ENCODE results near the gene PTMA.

The PTMA gene

GRCh38 chr2:231667496-231667895 lies 40.8 kb upstream of the PTMA start:
- peak overlapping the region; percentile 53; the same call in 1 of the 2 replicates for H3K4me3 ChIP-seq (ENCODE audit: low read length)

GRCh38 chr2:231668981-231669380 lies 39.3 kb upstream of the PTMA start:
- no peak overlapping the region for H3K4me3 ChIP-seq (ENCODE audit: low read length)
- no peak for TF ChIP-seq ZNF274 (IDR thresholded peaks at IDR 0.05; ENCODE audit: low read depth, low read length)

More at GRCh38 chr2:231667496-231667895, 40.8 kb upstream of the PTMA start:
- no peak for TF ChIP-seq ZNF274 (IDR thresholded peaks at IDR 0.05; ENCODE audit: low read depth, low read length)

GRCh38 chr2:231671270-231672050 lies 36.9 kb upstream of the PTMA start:
- peak overlapping the region; percentile 51; the same call in 1 of the 2 replicates for H3K4me3 ChIP-seq (ENCODE audit: low read length)

GRCh38 chr2:231672617-231673347 lies 35.5 kb upstream of the PTMA start:
- TF ChIP-seq ZNF274 (IDR thresholded peaks at IDR 0.05; ENCODE audit: low read depth, low read length) = no peak
- peak overlapping the region; percentile 9; the same call in 1 of the 2 replicates for H3K4me3 ChIP-seq (ENCODE audit: low read length)

More at GRCh38 chr2:231671270-231672050, 36.9 kb upstream of the PTMA start:
- no peak for TF ChIP-seq ZNF274 (IDR thresholded peaks at IDR 0.05; ENCODE audit: low read depth, low read length)

- H3K4me3 ChIP-seq (ENCODE audit: low read length) = peak overlapping the region; percentile 9; the same call in 1 of the 2 replicates
- TF ChIP-seq ZNF274 (IDR thresholded peaks at IDR 0.05; ENCODE audit: low read depth, low read length) = no peak
Measured at GRCh38 chr2:231673348-231673770, 35.0 kb upstream of the PTMA start.

- H3K4me3 ChIP-seq (ENCODE audit: low read length) = no peak overlapping the region; the same call in 1 of the 2 replicates
- TF ChIP-seq ZNF274 (IDR thresholded peaks at IDR 0.05; ENCODE audit: low read depth, low read length) = no peak
Measured at GRCh38 chr2:231674587-231675338, 33.6 kb upstream of the PTMA start.

- H3K4me3 ChIP-seq (ENCODE audit: low read length) = no peak overlapping the region
- no peak for TF ChIP-seq ZNF274 (IDR thresholded peaks at IDR 0.05; ENCODE audit: low read depth, low read length)
Measured at GRCh38 chr2:231676243-231676642, 32.1 kb upstream of the PTMA start.

GRCh38 chr2:231677632-231678104 lies 30.7 kb upstream of the PTMA start:
- no peak for TF ChIP-seq ZNF274 (IDR thresholded peaks at IDR 0.05; ENCODE audit: low read depth, low read length)
- H3K4me3 ChIP-seq (ENCODE audit: low read length) = no peak overlapping the region

- H3K4me3 ChIP-seq (ENCODE audit: low read length) = no peak overlapping the region
- no peak for TF ChIP-seq ZNF274 (IDR thresholded peaks at IDR 0.05; ENCODE audit: low read depth, low read length)
Measured at GRCh38 chr2:231679908-231680284, 28.4 kb upstream of the PTMA start.

- H3K4me3 ChIP-seq (ENCODE audit: low read length) = peak overlapping the region; percentile 59; the same call in 1 of the 2 replicates
- TF ChIP-seq ZNF274 (IDR thresholded peaks at IDR 0.05; ENCODE audit: low read depth, low read length) = no peak
Measured at GRCh38 chr2:231680285-231680991, 27.9 kb upstream of the PTMA start.

GRCh38 chr2:231680992-231681852 lies 27.1 kb upstream of the PTMA start:
- H3K4me3 ChIP-seq (ENCODE audit: low read length) = peak overlapping the region; percentile 72; the same call in 1 of the 2 replicates
- TF ChIP-seq ZNF274 (IDR thresholded peaks at IDR 0.05; ENCODE audit: low read depth, low read length) = no peak

- no peak for TF ChIP-seq ZNF274 (IDR thresholded peaks at IDR 0.05; ENCODE audit: low read depth, low read length)
- H3K4me3 ChIP-seq (ENCODE audit: low read length) = no peak overlapping the region
Measured at GRCh38 chr2:231682603-231683291, 25.6 kb upstream of the PTMA start.
